Keratinocyte (primary cell): Measurements from ENCODE around the gene MMP24. TPM values are rescaled to one million over a fixed set of nuclear protein-coding genes. Genes with fewer than 3 reads are reported as not detected.
"Not testable (repeated sequence)": the region's sequence is repeated elsewhere in the genome, so short reads cannot be mapped to it uniquely, and the experiment has no call there.

ENCODE experiments used
- DNase-seq: peaks from one replicate; pipeline ENCODE4 v3.0.0-alpha.2; 2011; ENCODE audit warnings: low read depth, missing footprints, low spot score
- FAIRE-seq: peaks from 2 replicates; lab custom pipeline; 2011; peaks lifted over from hg19 to GRCh38; lab: Jason Lieb, UNC
- H2AFZ ChIP-seq: 2 replicates; pipeline ENCODE4 v1.6.0; 2012; ENCODE audit warnings: low read length, control low read depth, inconsistent platforms; ENCODE audit not compliant: control insufficient read depth
- H3K27ac ChIP-seq: 2 replicates; pipeline ENCODE4 v1.5.1; 2011; ENCODE audit warnings: low read length; ENCODE audit not compliant: control insufficient read depth, insufficient read depth
- H3K27me3 ChIP-seq: 3 replicates; pipeline ENCODE4 v1.6.0; 2011; ENCODE audit warnings: low read length; ENCODE audit not compliant: control insufficient read depth, insufficient read depth; ENCODE audit errors: extremely low read depth
- H3K36me3 ChIP-seq, 2 experiments: 2 replicates in 1 of 2; 3 replicates in 1 of 2; pipeline ENCODE4 v1.5.1; 2011; ENCODE audit warnings: low read length in 2 of 2, mild to moderate bottlenecking in 1 of 2; ENCODE audit not compliant: control insufficient read depth in 2 of 2, insufficient read depth in 2 of 2; ENCODE audit errors: extremely low read depth in 1 of 2
- H3K4me1 ChIP-seq: 3 replicates; pipeline ENCODE4 v1.5.1; 2011; ENCODE audit warnings: low read length; ENCODE audit not compliant: control insufficient read depth, insufficient read depth; ENCODE audit errors: extremely low read depth
- H3K4me2 ChIP-seq: 3 replicates; pipeline ENCODE4 v1.6.0; 2011; ENCODE audit warnings: low read depth, low read length; ENCODE audit not compliant: control insufficient read depth, insufficient read depth; ENCODE audit errors: extremely low read depth
- H3K4me3 ChIP-seq, 3 experiments: fragments of 200-600 bp in 1 of 3; sonication (generic) in 1 of 3; 2 replicates in 2 of 3; 3 replicates in 1 of 3; pipeline ENCODE4 v1.5.1; 2011 to 2016; ENCODE audit warnings: low read length in 3 of 3, mild to moderate bottlenecking in 3 of 3, control low read depth in 2 of 3, inconsistent platforms in 1 of 3, low read depth in 1 of 3, mixed read lengths in 1 of 3, mixed run types in 1 of 3, moderate library complexity in 1 of 3; ENCODE audit not compliant: control insufficient read depth in 2 of 3, insufficient read depth in 2 of 3; ENCODE audit errors: extremely low read depth in 1 of 3
- H3K79me2 ChIP-seq: 2 replicates; pipeline ENCODE4 v1.6.0; 2012; ENCODE audit warnings: low read length; ENCODE audit not compliant: control insufficient read depth, insufficient read depth
- H3K9ac ChIP-seq: 3 replicates; pipeline ENCODE4 v1.6.0; 2011; ENCODE audit warnings: low read length; ENCODE audit not compliant: control insufficient read depth, insufficient read depth; ENCODE audit errors: extremely low read depth
- H3K9me1 ChIP-seq: 3 replicates; pipeline ENCODE4 v1.6.0; 2011; ENCODE audit warnings: low read length; ENCODE audit not compliant: control insufficient read depth, insufficient read depth; ENCODE audit errors: extremely low read depth
- H3K9me3 ChIP-seq: 2 replicates; pipeline ENCODE4 v1.5.1; 2012; ENCODE audit warnings: low read depth, low read length; ENCODE audit not compliant: control insufficient read depth
- H4K20me1 ChIP-seq: 3 replicates; pipeline ENCODE4 v1.6.0; 2011; ENCODE audit warnings: low read length; ENCODE audit not compliant: control insufficient read depth, insufficient read depth; ENCODE audit errors: extremely low read depth
- CTCF ChIP-seq, 3 experiments: IDR thresholded peaks in 1 of 3; conservative IDR thresholded peaks in 1 of 3; optimal IDR thresholded peaks in 1 of 3; 2 replicates in 2 of 3; 3 replicates in 1 of 3; pipeline versions ENCODE3 to v1.5.1; 2011; ENCODE audit warnings: low read length in 3 of 3, mild to moderate bottlenecking in 3 of 3, moderate library complexity in 2 of 3, control low read depth in 1 of 3, inconsistent platforms in 1 of 3; ENCODE audit not compliant: insufficient read depth in 2 of 3; ENCODE audit errors: extremely low read depth in 1 of 3
- EZH2 ChIP-seq: IDR thresholded peaks from one replicate; pipeline ENCODE4 v1.6.1; 2012; ENCODE audit warnings: inconsistent platforms, mild to moderate bottlenecking, low read length, moderate library complexity
- dilution Hi-C: fragments of 300-500 bp; cut with MboI; formaldehyde crosslinking; loops from one replicate; pipeline ENCODE4 v1.7.0; 2020; ENCODE audit warnings: low sequenced_read_pairs; ENCODE audit not compliant: extremely low pct_ligation_motif_present
- polyA plus RNA-seq, 5 experiments: library from polyadenylated mRNA; depleted of rRNA in 3 of 5; stranded (reverse) in 3 of 5; stranded (forward) in 1 of 5; unstranded in 1 of 5; fragments of >200 nt; gene quantifications; 1 replicate in 1 of 5; 2 replicates in 3 of 5; 3 replicates in 1 of 5; pipeline versions ENCODE4 v1.2.1 to v1.2.3, GENCODE V29; 2011 to 2012; ENCODE audit warnings: missing spikeins in 2 of 5, low read depth in 1 of 5, low replicate concordance in 1 of 5

Gene MMP24
- polyA plus RNA-seq, 1 donor (not counting 4 experiments of a cell fraction or from before 2014, with no cell fraction given) = not detected

GRCh38 chr20:35180266-35180665 lies 46.2 kb upstream of the MMP24 start:
- dilution Hi-C loops = no loop called here
- no peak for DNase-seq

DNA sequence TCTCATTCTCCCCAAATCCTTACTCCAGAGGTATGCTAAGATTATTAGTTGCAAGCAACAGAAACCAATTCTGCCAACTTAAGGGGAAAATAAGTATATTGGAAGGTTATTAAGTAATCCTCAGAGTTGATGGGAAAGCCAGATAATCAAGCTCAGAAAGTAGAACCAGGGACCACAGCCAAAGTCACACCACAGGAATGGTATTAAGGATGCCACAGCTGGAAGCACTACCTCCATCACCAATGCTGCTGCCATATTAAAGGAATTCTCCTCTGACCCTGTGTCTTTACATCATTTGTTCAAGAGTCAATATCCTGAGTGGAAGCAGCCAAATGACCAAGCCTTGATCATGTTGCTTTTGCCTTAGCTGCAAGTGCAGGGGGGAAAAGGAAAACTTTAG lies 44.8 kb upstream of the MMP24 start:
- H3K79me2 ChIP-seq = no peaks in the 10 kb centered on the region
- FAIRE-seq (no peak), DNase-seq (no peak)
- H3K9me3 ChIP-seq = no peaks in the 10 kb centered on the region
- H3K4me2 ChIP-seq = no peak overlapping the region
- H3K9ac ChIP-seq = no peak overlapping the region
- H3K4me1 ChIP-seq = no peaks in the 10 kb centered on the region
- no peak overlapping the region for H3K4me3 ChIP-seq
- dilution Hi-C loops = no loop called here
- no peak overlapping the region for H2AFZ ChIP-seq
- H3K27me3 ChIP-seq = no peaks in the 10 kb centered on the region
- peaks cover 4 to 11% of the 10 kb centered on the region in 2 experiments for H3K36me3 ChIP-seq
- H3K27ac ChIP-seq = no peak overlapping the region
- no peaks in the 10 kb centered on the region for H3K9me1 ChIP-seq
- TF ChIP-seq CTCF (optimal IDR thresholded peaks at IDR 0.05 in 1 of 3, IDR thresholded peaks at IDR 0.05 in 1 of 3, conservative IDR thresholded peaks at IDR 0.05 in 1 of 3; ENCODE audit: extremely low read depth in 1 of 3, insufficient read depth in 2 of 3, low read length in 3 of 3) (no peak), EZH2 (no peak)
- H4K20me1 ChIP-seq = no peaks in the 10 kb centered on the region

More at GRCh38 chr20:35180266-35180665, 46.2 kb upstream of the MMP24 start:
- H3K4me2 ChIP-seq = no peak overlapping the region
- no peak for TF ChIP-seq CTCF (optimal IDR thresholded peaks at IDR 0.05 in 1 of 3, IDR thresholded peaks at IDR 0.05 in 1 of 3, conservative IDR thresholded peaks at IDR 0.05 in 1 of 3; ENCODE audit: extremely low read depth in 1 of 3, insufficient read depth in 2 of 3, low read length in 3 of 3)
- no peak for TF ChIP-seq EZH2
- no peaks in the 10 kb centered on the region for H3K27me3 ChIP-seq
- FAIRE-seq = no peak
- no peak overlapping the region for H3K9ac ChIP-seq
- H3K4me3 ChIP-seq = no peak overlapping the region
- H3K4me1 ChIP-seq = no peaks in the 10 kb centered on the region
- H3K27ac ChIP-seq = no peak overlapping the region
- H3K9me1 ChIP-seq = no peaks in the 10 kb centered on the region
- peaks cover 9 to 20% of the 10 kb centered on the region in 2 experiments for H3K36me3 ChIP-seq
- no peak overlapping the region for H2AFZ ChIP-seq
- H3K9me3 ChIP-seq = no peaks in the 10 kb centered on the region
- H3K79me2 ChIP-seq = no peaks in the 10 kb centered on the region
- no peaks in the 10 kb centered on the region for H4K20me1 ChIP-seq

DNA sequence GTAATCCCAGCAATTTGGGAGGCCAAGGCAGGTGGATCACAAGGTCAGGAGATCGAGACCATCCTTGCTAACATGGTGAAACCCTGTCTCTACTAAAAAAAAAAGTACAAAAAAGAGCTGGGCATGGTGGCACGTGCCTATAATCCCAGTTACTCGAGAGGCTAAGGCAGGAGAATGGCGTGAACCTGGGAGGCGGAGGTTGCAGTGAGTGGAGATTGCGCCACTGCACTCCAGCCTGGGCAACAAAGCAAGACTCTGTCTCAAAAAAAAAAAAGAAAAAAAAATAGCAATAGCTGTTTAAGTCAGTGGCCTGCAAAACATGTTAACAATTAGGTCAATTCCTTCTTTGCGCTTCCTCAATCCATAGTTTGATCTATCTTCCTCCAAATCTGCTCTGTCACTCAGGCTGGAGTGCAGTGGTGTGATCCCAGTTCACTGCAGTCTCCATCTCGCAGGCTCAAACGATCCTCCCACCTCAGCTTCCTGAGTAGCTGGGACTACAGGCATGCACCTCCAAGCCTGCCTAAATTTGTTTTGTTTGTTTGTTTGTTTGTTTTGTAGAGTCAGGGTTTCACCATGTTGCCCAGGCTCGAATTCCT lies 39.7 kb upstream of the MMP24 start:
- H3K4me1 ChIP-seq, H3K4me3 ChIP-seq, DNase-seq, H3K9ac ChIP-seq, dilution Hi-C loops, H3K9me1 ChIP-seq, FAIRE-seq, H4K20me1 ChIP-seq, H3K27me3 ChIP-seq, H3K36me3 ChIP-seq, H3K27ac ChIP-seq, H3K4me2 ChIP-seq, H3K79me2 ChIP-seq, H3K9me3 ChIP-seq, H2AFZ ChIP-seq: not testable (repeated sequence)
